HepG2 (cell line): ENCODE measurements around the gene CYP2A7. TPM values are rescaled to one million over a fixed set of nuclear protein-coding genes. Genes with fewer than 3 reads are reported as not detected.
"Not testable (repeated sequence)": the region's sequence is repeated elsewhere in the genome, so short reads cannot be mapped to it uniquely, and the experiment has no call there.

Experiments used
- ATF7 ChIP-seq, 2 experiments: fragments of 450-650 bp in 1 of 2; sonication (generic) in 1 of 2; formaldehyde crosslinking in 1 of 2; IDR thresholded peaks; 2 replicates each; pipeline versions ENCODE4 v1.4.0 to v1.6.1; 2016 to 2020; ENCODE audit warnings: antibody characterized with exemption in 1 of 2, mild to moderate bottlenecking in 1 of 2, missing genetic modification reagents in 1 of 2
- CEBPG ChIP-seq: IDR thresholded peaks from 2 replicates; pipeline ENCODE4 v1.6.1; 2016
- EP300 ChIP-seq, 3 experiments: sonication (generic) in 1 of 3; formaldehyde crosslinking in 1 of 3; IDR thresholded peaks; 2 replicates each; pipeline versions ENCODE4 v1.5.1 to v1.6.1; 2011 to 2020; ENCODE audit warnings: low read depth in 2 of 3, low read length in 2 of 3, borderline replicate concordance in 1 of 3, improper control_type of control experiment in 1 of 3, mild to moderate bottlenecking in 1 of 3, missing genetic modification reagents in 1 of 3, moderate library complexity in 1 of 3
- FOXA1 ChIP-seq, 2 experiments: fragments of 450-650 bp in 1 of 2; sonication (generic) in 1 of 2; formaldehyde crosslinking in 1 of 2; IDR thresholded peaks; 2 replicates each; pipeline versions ENCODE4 v1.4.0 to v1.6.1; 2016 to 2020; ENCODE audit warnings: missing genetic modification reagents in 1 of 2
- FOXA3 ChIP-seq: IDR thresholded peaks from 2 replicates; pipeline ENCODE4 v1.6.1; 2016; ENCODE audit warnings: missing genetic modification reagents, missing compliant biosample characterization
- FOXP1 ChIP-seq, 2 experiments: fragments of 450-650 bp in 1 of 2; IDR thresholded peaks; 2 replicates each; pipeline ENCODE4 v1.6.1; 2017 to 2018; ENCODE audit warnings: antibody characterized with exemption in 1 of 2
- GATAD2A ChIP-seq: IDR thresholded peaks from 2 replicates; pipeline ENCODE4 v1.6.1; 2016
- HMG20A ChIP-seq: IDR thresholded peaks from 2 replicates; pipeline ENCODE4 v1.6.1; 2016; ENCODE audit warnings: borderline replicate concordance
- MED1 ChIP-seq: sonication (generic); formaldehyde crosslinking; IDR thresholded peaks from 2 replicates; pipeline ENCODE4 v1.4.0; 2020; ENCODE audit warnings: missing genetic modification reagents
- NFKBIZ ChIP-seq: IDR thresholded peaks from 2 replicates; pipeline ENCODE4 v1.6.1; 2018; ENCODE audit warnings: missing genetic modification reagents, missing compliant biosample characterization
- TEAD3 ChIP-seq: optimal IDR thresholded peaks from 2 replicates; pipeline ENCODE3; 2016; ENCODE audit warnings: borderline replicate concordance
- ZBTB21 ChIP-seq: sonication (generic); formaldehyde crosslinking; IDR thresholded peaks from 2 replicates; pipeline ENCODE4 v1.4.0; 2020; ENCODE audit warnings: missing genetic modification reagents
- ZNF644 ChIP-seq: IDR thresholded peaks from 2 replicates; pipeline ENCODE4 v1.6.1; 2016; ENCODE audit warnings: low read depth
- polyA plus RNA-seq, 8 experiments: library from polyadenylated mRNA; depleted of rRNA in 3 of 8; stranded (reverse) in 7 of 8; unstranded in 1 of 8; fragments of >200 nt; fragmentation: Illumina TruSeq in 4 of 8; extraction: Trizol in 4 of 8; gene quantifications; 2 replicates each; pipeline versions ENCODE4 v1.2.1 to v1.2.3, GENCODE V29; 2011 to 2016; ENCODE audit warnings: low read depth in 4 of 8, missing spikeins in 1 of 8, mixed read lengths in 1 of 8; ENCODE audit not compliant: insufficient read depth in 1 of 8
- total RNA-seq, 5 experiments: library from RNA; depleted of rRNA; stranded (reverse); fragments of >200 nt; fragmentation: Illumina TruSeq; extraction: Trizol; gene quantifications; 2 replicates each; pipeline ENCODE4 v1.2.3, GENCODE V29; 2016; ENCODE audit warnings: low read depth in 1 of 5
- TF ChIP-seq, protein P1 (sequence below): sonication (generic); formaldehyde crosslinking; IDR thresholded peaks from 2 replicates; pipeline ENCODE4 v1.4.0; 2020; ENCODE audit warnings: missing genetic modification reagents

Gene CYP2A7
- total and polyA plus RNA-seq, 2 of the 13 experiments (the other 11 are each of a cell fraction or from before 2014, with no cell fraction given) = not detected

DNA sequence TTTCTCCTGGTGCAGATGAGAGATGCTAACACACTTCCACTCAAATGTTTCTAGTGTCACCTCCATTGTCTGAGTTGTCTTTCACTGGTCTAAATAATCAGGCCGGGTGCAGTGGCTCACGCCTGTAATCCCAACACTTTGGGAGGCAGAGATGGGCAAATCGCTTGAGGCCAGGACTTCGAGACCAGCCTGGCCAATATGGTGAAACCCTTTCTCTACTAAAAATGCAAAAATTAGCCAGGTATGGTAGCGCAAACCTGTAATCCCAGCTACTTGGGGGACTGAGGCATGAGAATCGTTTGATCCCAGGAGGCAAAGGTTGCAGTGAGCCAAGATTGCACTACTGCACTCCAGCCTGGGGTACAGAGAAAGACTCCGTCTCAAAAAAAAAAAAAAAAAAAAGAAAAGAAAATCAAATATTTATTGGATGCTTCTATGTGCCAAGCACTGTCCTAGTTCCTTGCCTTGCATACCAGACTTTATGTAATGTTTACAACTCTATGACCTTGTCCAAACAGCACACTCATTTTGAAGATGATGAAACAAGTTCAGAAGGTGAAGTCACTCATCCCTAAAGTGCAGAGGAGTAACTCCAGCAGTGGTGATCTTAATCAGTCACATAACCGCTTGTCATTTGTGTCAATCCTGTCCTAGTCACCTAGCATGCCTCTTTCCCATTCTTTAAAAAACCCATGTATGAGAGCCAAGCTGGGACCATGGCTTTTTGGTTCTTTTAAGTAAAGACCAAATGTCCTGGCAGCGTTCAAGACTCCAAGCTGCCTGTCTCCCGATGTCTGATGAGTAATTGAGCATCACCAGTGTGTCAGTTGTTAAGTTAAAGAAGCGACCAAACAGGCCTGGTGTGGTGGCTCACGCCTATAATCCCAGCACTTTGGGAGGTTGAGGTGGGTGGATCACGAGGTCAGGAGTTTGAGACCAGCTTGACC, 15.1 kb upstream of the CYP2A7 start (continued):
- TF ChIP-seq, protein P1, sequence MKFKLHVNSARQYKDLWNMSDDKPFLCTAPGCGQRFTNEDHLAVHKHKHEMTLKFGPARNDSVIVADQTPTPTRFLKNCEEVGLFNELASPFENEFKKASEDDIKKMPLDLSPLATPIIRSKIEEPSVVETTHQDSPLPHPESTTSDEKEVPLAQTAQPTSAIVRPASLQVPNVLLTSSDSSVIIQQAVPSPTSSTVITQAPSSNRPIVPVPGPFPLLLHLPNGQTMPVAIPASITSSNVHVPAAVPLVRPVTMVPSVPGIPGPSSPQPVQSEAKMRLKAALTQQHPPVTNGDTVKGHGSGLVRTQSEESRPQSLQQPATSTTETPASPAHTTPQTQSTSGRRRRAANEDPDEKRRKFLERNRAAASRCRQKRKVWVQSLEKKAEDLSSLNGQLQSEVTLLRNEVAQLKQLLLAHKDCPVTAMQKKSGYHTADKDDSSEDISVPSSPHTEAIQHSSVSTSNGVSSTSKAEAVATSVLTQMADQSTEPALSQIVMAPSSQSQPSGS = peak; percentile 47; the same call in 1 of the 2 replicates
- TF ChIP-seq EP300 (IDR thresholded peaks at IDR 0.05; ENCODE audit: low read depth in 2 of 2, low read length in 2 of 2) (peak in 1 of 2 experiments; percentile 66; a peak in 2 of 4 replicates), EP300 (CRISPR knock-in tag; IDR thresholded peaks at IDR 0.05; ENCODE audit: borderline replicate concordance) (peak; percentile 35; the same call in 1 of the 2 replicates), ZNF644 (CRISPR knock-in tag) (0 out of 2 replicates have a peak, but pooled peaks have one; percentile 41), ZBTB21 (CRISPR knock-in tag) (0 out of 2 replicates have a peak, but pooled peaks have one; percentile 35), FOXA1 (CRISPR knock-in tag; IDR thresholded peaks at IDR 0.05) (peak; percentile 65; the same call in 1 of the 2 replicates), ATF7 (IDR thresholded peaks at IDR 0.05) (0 out of 2 replicates have a peak, but pooled peaks have one; percentile 23), FOXA3 (CRISPR knock-in tag) (peak; percentile 90), MED1 (CRISPR knock-in tag) (peak; percentile 41; the same call in 1 of the 2 replicates), GATAD2A (CRISPR knock-in tag) (peak; percentile 86), CEBPG (CRISPR knock-in tag) (peak; percentile 90), HMG20A (CRISPR knock-in tag) (peak; percentile 78), TEAD3 (peak; percentile 61), NFKBIZ (CRISPR knock-in tag) (0 out of 2 replicates have a peak, but pooled peaks have one; percentile 26), FOXP1 (CRISPR knock-in tag; IDR thresholded peaks at IDR 0.05) (peak; percentile 68)
- not testable (repeated sequence) for TF ChIP-seq FOXA1 (IDR thresholded peaks at IDR 0.05); ATF7 (CRISPR knock-in tag; IDR thresholded peaks at IDR 0.05); FOXP1 (IDR thresholded peaks at IDR 0.05)
- TF ChIP-seq, all 625 proteins: peak for 41; not testable (repeated sequence) for 584
